Activated CD4-positive, alpha-beta T cell treated with anti-CD3 and anti-CD28 coated beads, Interleukin-2, amount 50 U/mL, for 1 hour (primary cell): ENCODE data around the gene FBXO24.

Experiments used
- DNase-seq: peaks from one replicate; pipeline ENCODE4 v3.0.0-alpha.2; 2020

The FBXO24 gene

GRCh38 chr7:100591596-100591995 is 5.5 kb downstream of the FBXO24 start:
- DNase-seq, result no peak

GRCh38 chr7:100595188-100595587 is 9.1 kb downstream of the FBXO24 start:
- DNase-seq, result no peak

GRCh38 chr7:100598425-100598824 is 12.3 kb downstream of the FBXO24 start:
- DNase-seq, result no peak

GRCh38 chr7:100599911-100600729 is 14.0 kb downstream of the FBXO24 start:
- DNase-seq, result no peak

- DNase-seq, result no peak
Observed at GRCh38 chr7:100600730-100601038, 14.6 kb downstream of the FBXO24 start.

GRCh38 chr7:100602889-100603725 is 17.0 kb downstream of the FBXO24 start:
- no peak for DNase-seq

GRCh38 chr7:100603726-100604027 is 17.5 kb downstream of the FBXO24 start:
- no peak for DNase-seq

GRCh38 chr7:100604028-100604975 is 18.2 kb downstream of the FBXO24 start:
- DNase-seq, result peak; percentile 64

- DNase-seq, result no peak
Observed at GRCh38 chr7:100604976-100605911, 19.1 kb downstream of the FBXO24 start.

- no peak for DNase-seq
Observed at GRCh38 chr7:100606313-100606712, 20.2 kb downstream of the FBXO24 start.

GRCh38 chr7:100607111-100607510 is 21.0 kb downstream of the FBXO24 start:
- DNase-seq, result no peak

- DNase-seq, result no peak
Observed at GRCh38 chr7:100609958-100610357, 23.8 kb downstream of the FBXO24 start.

- DNase-seq, result peak; percentile 97
Observed at GRCh38 chr7:100611983-100612729, 26.0 kb downstream of the FBXO24 start, which contains the start of gene MOSPD3. MOSPD3 (plus strand) TSS chr7:100612540; CDS start chr7:100612792, 252 bp downstream.

GRCh38 chr7:100612730-100613390 is 26.7 kb downstream of the FBXO24 start:
- no peak for DNase-seq

GRCh38 chr7:100613412-100614175 is 27.5 kb downstream of the FBXO24 start:
- DNase-seq, result no peak

GRCh38 chr7:100614308-100614861 is 28.3 kb downstream of the FBXO24 start:
- no peak for DNase-seq

GRCh38 chr7:100620239-100620638 is 34.1 kb downstream of the FBXO24 start:
- DNase-seq, result no peak

GRCh38 chr7:100620804-100621203 is 34.7 kb downstream of the FBXO24 start:
- no peak for DNase-seq

GRCh38 chr7:100621554-100621953 is 35.4 kb downstream of the FBXO24 start:
- no peak for DNase-seq
